Activated T-cell treated with anti-CD3 and anti-CD28 coated beads, Interleukin-2, amount 50 U/mL, for 48 hours (primary cell): ENCODE measurements around the gene PCDHGC3.
A peak's percentile ranks its signal among the peaks of the same experiment; 100 is the strongest.

Source experiments
- DNase-seq, 2 experiments: peaks; one replicate each; pipeline ENCODE4 v3.0.0-alpha.2; 2020

Gene PCDHGC3

DNA sequence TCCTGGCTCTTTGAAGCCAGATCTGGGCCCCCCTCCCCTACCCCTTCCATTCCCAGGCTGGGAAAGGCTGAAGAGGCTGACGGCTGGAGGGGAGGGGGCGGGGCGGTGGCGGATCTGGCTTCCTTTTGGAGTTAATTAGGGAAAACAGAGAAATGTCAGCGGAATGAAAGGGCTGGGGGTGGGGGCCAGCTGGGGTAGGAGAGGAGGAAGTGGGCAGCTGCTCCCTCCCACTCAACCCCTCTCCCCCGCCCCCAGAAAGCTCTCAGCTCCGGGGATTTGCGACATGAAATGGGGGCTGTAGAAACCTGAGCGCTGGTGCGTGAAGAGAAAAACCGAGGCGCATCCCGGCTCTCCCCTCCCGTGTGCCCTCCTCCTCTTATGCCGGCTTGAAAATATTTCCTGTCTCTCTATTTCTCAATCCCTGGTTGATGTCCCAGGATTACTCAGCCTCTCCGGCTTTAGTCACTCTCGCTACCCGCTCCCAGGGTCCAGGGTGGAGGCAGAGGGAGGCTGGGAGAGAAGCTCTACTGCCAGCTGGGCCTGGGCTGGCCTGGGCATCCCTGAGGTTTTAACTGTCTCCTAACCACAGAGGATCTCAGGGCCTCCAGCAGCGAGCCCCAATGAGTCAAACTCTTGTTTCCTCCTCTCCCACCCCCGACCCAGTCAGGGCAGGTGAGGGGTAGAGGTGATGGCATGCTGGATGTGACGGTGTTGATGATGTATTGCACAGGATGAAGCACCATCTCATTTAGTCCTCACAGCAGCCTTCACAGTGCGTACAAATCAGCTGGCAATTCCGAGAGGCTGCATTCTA, 33.2 kb downstream of the PCDHGC3 start:
- DNase-seq, result peak; percentile 38 to 47

DNA sequence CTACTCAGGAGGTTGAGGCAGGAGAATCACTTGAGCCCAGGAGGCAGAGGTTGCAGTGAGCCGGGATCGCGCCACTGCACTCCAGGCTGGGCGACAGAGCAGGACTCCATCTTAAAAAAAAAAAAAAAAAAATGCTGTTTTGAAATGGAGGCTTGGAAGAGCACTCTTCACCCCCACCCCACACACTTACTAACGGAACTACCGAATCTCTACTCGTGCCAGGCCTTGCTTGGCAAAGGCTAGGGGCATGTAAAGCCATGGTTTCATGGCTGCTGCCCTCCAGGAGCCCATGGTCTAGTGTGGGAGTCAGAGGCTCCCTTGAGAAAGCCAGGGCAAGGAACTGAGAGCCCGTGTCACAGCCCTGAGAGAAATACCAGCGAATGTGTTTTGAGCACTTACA, 34.4 kb downstream of the PCDHGC3 start:
- DNase-seq, result no peak

DNA sequence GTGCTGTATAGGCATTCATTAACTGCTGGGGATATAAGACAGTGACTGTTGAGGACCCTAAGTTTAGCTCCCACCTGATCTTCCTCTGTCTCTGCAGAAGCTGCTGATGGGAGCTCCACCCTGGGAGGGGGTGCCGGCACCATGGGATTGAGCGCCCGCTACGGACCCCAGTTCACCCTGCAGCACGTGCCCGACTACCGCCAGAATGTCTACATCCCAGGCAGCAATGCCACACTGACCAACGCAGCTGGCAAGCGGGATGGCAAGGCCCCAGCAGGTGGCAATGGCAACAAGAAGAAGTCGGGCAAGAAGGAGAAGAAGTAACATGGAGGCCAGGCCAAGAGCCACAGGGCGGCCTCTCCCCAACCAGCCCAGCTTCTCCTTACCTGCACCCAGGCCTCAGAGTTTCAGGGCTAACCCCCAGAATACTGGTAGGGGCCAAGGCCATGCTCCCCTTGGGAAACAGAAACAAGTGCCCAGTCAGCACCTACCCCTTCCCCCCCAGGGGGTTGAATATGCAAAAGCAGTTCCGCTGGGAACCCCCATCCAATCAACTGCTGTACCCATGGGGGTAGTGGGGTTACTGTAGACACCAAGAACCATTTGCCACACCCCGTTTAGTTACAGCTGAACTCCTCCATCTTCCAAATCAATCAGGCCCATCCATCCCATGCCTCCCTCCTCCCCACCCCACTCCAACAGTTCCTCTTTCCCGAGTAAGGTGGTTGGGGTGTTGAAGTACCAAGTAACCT, 35.3 kb downstream of the PCDHGC3 start:
- no peak for DNase-seq

DNA sequence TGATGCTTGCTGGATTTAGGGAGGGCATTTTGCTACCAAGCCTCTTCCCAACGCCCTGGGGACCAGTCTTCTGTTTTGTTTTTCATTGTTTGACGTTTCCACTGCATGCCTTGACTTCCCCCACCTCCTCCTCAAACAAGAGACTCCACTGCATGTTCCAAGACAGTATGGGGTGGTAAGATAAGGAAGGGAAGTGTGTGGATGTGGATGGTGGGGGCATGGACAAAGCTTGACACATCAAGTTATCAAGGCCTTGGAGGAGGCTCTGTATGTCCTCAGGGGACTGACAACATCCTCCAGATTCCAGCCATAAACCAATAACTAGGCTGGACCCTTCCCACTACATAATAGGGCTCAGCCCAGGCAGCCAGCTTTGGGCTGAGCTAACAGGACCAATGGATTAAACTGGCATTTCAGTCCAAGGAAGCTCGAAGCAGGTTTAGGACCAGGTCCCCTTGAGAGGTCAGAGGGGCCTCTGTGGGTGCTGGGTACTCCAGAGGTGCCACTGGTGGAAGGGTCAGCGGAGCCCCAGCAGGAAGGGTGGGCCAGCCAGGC, 36.1 kb downstream of the PCDHGC3 start:
- no peak for DNase-seq

DNA sequence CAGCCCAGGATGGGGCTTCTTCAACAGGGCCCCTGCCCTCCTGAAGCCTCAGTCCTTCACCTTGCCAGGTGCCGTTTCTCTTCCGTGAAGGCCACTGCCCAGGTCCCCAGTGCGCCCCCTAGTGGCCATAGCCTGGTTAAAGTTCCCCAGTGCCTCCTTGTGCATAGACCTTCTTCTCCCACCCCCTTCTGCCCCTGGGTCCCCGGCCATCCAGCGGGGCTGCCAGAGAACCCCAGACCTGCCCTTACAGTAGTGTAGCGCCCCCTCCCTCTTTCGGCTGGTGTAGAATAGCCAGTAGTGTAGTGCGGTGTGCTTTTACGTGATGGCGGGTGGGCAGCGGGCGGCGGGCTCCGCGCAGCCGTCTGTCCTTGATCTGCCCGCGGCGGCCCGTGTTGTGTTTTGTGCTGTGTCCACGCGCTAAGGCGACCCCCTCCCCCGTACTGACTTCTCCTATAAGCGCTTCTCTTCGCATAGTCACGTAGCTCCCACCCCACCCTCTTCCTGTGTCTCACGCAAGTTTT, 36.7 kb downstream of the PCDHGC3 start:
- DNase-seq, result peak; percentile 91 to 92

DNA sequence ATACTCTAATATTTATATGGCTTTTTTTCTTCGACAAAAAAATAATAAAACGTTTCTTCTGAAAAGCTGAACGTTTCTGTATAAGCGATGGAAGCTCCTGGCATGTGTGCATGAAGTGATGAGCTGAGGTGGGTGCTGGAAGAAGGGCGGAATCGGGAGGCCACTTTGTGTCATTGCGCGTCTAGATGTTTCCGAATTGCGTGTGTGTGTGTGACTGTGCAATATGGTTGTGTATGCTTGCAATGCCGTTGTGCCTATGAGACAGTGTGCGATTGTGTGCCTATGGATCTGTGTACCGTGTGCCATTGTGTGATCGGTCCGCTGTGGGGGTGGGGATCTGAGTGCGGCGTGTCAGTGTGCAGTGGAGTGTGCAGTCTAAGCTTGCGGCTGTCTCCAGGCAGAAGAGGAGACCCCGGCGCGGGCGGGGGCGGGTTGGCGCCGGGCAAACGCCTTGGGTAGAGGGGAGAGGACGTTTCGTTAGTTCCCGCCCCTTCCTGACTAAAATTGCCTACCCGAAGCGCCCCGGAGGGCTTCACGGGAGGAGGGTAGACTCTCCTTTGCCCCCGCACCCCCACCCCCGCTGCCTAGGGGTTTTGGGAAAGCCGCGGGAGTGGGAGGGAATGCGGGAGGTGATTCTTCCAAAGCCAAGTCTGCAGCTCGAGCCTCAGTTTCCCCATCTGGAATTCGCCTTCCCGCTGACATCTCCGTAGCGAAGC, 37.3 kb downstream of the PCDHGC3 start:
- peak; percentile 63 to 69 for DNase-seq

DNA sequence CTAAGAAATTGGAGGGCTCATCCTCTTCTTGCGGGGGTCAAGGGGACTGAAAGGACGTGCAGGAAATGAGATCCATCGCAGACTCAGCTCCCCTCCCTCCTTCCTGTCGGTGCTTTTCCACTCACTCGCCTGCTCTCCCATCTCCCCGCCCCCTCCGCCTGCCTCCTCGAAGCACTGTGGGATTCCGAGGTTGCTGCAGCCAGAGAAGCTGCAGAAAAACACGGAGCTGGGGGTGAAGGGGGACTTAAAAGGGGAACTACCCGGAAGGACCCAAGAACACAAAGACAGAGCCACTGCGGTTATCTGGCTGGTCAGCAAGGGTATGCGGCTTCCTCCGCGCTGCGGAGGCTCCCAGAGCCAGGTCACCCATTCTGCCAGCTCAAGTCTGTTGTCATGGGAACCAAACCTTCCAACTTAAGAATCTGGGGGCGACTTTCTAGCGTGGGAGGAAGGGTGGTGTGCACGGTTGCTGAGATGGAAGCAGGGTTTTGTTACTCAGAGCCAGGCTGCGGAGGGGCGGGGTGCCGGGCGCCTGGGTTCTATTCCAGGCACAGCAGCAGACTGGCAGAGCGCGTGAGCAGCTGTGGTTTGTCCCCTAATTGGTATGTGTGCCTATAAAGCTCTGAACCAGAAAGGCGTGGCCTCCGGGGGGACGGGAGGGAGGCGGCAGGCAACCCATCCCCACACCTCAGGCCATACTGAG, 38.0 kb downstream of the PCDHGC3 start:
- DNase-seq, result peak; percentile 69 to 80

DNA sequence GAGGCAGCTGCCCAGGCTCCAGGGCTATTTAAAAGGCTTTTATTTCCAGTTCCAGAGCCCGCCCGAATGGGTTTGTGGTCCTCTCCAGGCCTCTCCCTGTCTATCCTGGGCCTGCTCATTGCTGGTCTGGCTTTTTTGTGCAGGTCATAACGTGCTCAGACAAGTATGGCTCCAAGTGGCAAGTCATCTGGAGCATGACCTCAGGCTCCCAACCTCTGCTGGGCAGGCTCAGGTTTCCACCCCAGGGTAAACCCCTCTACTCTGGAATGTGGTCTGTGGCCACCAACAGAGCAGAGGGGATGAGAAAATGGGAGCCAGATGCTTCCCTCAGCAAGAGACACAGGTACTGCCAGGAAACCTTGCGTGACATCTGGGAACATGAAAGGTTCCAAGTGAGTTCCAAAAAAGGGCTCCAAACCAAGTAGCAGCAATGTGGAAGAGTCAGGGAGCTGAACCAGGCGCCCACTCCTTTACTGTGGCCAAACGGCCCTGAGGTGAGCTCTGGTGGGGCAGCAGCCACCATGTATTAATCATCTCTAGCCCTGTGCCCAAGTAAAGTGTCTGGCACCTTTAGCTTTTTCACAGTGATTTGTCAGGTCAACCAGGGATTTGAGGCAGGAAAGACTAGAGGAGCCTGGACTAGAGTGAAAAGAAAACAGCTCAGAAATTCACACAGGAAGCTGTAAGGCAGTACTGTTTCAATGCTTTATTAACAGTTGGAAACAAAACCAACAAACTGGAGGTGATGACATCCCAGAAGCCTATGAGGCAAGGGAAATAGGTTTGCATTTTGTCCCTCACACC, 38.8 kb downstream of the PCDHGC3 start:
- DNase-seq, result no peak

DNA sequence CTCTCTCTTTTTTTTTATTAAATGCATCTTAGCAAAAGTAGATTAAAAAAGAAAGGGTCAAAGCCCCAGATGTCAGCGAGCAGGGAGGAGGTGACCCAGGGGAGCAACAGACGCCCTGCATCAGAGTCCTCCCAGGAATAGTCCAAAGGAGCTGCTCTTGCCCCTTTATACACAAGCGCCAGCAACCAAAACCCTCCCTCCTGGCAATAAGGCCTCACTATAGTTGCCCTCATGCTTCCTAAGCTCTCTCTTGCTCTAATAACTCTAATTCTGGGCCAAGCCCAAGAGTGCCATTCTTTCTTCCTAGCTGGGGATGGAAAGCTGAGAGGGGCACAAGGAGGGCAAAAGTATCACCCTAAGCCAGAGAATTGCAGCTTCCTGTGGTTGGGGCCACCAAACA, 39.4 kb downstream of the PCDHGC3 start:
- DNase-seq, result no peak

DNA sequence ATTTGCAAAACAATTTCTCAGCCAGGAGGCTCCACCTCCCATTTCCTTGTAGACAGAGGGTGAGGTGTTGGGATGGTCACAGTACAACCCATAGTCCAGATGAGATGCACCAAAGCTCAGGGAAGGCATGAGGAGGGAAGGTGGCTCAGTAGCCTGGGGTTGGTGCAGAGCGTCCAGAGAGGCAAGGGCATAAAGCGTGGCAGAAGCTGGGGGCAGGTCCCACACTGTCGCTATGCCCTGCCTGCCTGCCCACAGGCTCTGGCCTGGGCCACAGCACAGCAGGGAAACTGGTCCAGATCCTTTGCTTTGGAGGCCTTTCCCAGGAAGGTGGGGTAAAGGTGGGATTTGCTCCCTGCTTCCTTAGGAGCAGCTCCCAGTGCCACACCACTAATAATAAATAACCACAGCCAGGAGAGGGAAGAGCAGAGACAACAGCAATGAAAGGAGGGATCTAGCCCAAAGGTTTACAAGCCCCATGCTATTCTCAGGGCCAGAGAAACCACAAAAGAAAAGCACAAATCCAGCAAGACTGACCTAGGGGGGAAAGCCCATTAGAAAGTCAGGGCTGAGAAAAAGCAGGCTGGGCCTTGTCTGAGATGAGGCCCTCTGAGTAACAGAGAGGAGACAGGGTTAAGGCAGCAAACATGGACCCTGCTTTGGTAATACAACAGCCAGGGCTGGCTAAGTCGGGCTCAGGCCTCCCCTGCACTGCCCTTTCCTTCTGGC, 40.3 kb downstream of the PCDHGC3 start:
- no peak for DNase-seq

DNA sequence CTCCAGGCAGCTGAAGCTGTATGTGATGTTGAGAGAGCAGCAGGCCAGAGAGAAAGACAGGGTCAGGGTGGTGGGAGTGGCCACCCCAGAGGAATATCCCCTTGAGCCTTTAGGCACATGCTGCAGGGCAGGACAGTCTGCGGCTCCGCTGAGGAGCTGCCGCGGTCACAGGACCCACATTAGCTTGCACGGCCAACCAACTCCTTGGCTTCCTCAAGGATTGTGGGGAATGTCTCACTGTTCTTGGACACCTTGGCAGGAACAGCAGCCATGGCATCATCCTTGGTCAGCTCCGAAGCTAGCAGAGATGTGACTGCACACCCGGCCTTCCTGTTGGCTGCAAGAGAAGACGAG, 40.9 kb downstream of the PCDHGC3 start:
- no peak for DNase-seq

DNA sequence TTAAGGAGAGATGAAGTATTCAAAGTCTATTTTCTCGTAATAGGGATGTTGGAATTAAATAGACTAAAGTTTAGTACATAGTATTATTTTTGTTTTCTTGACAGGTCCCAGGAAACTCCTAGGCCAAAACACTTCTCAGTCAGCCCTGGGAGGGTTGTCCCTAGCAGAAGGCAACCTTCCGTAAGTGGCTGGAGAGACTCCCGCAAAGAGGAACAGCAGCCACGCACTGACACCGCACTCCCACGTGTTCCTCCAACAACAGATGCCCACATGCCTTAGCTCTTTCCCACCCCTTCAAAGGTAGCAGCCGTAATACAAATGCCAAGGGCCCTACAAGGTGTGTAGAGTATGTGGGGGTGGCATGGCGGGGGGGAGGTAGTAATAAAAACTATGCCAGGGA, 41.5 kb downstream of the PCDHGC3 start:
- DNase-seq, result no peak

DNA sequence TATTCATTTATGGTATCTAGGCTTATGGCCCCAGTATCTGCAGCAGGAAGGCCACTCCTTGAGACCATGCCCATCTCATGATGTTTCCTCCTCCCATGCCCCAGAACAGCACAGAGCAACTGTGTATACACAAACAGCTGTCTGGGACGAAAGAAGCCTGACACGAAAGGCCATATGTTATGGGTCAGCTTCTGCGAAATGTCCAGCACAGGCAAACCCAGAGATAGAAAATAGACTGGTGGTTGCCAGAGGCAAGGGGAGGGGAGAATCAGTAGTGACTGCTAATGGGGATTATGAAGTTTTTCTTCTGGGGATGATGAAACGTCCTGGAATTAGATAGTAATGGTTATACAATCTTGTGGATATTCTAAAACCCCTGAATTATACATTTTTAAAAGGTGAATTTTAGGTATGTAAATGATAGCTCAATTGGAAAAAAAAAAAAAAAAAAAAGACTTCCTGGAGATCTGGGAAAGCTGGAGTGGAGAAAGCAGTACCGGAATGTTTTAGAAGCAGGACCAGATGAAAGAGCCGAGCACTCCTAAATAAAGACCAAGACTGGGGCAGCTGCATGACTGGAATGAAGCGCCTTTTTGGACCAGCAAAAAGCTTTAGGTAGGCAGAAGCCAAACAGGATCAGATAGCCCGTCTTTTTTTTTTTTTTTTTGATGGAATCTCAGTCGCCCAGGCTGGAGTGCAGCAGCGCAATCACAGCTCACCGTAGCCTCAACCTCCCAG, 42.3 kb downstream of the PCDHGC3 start:
- DNase-seq, result no peak

DNA sequence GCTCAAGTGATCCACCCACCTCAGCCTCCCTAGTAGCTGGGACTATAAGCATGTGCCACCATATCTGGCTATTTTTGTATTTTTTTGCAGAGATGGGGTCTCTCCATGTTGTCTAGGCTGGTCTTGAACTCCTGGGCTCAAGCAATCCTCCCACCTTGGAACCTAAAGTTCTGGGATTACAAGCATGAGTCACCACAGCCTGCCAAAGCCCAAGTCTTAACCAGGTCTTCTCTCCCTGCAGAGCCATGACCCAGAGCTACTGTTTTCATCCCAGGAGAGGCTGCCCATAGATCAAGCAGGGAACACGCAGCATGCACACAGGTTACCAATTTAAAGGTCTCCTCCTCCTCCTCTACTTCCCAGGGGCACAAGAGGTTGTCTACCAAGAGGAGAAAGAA, 42.9 kb downstream of the PCDHGC3 start:
- no peak for DNase-seq

DNA sequence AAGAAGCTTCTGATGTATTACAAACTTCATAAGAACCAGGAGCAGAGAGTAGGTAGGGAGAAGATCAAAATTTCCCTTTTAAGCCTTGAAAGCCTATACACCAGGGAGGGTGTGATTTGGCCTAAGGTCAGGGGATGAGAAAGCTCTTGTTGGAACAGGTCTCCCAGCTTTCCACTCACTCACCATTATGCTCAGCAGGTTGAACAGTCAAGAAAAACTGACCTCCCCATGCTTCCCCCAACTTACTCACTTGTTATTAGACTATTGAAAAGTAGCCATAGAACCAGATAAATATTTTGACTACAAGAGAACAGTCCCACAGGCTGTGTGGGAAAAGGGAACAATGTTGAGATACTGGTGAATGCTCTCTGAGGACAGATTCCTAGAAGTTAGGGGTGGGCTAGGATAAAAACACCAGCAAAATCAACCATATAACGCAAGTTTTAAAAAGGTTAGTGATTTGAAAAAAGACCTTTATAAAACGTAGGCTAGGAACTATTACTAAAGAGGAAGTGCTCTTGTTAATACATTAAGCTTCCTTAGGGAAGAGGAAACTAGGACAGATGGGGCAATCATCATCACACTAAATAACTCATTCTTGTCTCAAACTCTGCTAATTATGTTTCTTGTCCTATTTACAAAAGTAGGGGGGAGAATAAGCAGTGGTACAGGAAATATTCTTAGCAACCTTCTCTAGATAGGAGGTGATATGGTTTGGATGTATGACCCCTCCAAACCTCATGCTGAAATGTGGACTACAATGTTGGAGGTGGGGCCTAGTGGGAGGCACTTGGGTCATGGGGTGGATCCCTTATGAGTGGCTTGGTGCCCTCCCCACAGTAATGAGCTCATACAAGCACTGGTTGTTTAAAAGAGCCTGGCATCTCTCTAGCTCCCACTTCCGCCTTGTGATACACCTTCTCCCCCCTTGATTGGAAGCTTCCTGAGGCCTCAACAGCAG, 44.1 kb downstream of the PCDHGC3 start:
- no peak for DNase-seq

DNA sequence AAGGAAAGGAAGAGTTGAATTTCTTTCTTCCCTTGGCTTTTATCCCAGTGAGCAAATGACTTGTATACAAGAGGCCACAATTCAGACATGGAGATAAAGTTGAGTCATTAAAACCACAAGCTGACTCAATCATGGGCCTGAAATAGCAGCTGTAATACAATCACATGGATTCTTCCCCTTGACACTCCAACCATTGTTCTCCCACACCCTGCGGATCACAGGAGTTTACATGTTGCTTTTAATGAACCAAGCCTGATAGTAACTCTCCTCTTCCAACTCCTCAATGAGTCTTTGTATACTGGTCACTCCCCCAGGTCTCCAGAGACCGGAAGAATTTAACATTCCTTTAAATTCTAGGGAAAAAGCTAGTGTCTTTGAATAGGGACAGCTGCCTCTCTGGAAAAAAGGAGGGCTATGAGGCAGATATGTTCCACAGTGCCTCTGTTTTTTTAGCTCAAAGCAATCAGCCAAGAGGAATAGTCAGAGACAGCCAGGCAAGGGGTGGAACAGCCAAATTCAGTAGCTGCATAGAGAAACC, 45.5 kb downstream of the PCDHGC3 start:
- DNase-seq, result peak in 1 of 2 experiments; percentile 7

DNA sequence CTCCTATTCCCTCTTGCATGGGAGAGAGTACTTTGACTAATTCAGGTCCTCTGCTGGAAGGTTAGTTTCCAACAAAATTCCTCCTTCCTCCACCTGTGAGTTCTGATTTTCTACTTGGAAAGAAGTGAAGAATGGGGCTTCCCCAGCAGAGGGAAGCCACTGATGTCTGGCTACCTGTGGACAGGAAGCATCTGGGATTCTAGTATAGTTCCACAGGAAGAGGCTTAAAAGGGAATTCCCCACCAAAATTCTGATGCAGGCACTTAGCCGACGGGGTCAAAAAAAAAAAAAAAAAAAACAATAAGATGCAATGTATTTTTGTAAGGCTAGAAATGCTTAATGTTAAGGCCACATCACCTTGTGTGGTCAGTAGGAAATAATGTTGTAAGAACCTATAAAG, 46.5 kb downstream of the PCDHGC3 start:
- DNase-seq, result no peak

DNA sequence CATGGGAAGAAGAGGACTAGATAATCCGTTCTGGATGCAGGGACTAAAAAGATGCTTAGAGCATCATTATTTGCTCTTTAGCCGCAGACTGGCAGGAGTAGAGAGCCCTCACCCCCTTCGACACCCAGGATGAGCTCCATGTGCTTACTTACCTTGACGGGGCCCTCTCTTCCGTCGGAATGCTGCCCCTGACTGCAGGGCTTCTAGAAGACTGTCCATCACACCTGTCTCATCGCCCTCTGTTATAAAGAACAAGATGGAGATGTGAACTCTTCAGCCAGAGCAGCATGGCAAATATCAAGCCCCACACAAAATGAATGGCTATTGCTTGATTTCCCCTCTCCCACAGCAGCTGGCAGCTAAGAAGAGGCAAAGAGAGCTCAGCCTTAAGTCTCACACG, 48.2 kb downstream of the PCDHGC3 start:
- DNase-seq, result no peak
